Prostate gland (tissue), 2 donors: ENCODE results near the gene HTR6.

ENCODE experiments used
- POLR2A ChIP-seq: fragments of 450-650 bp; IDR thresholded peaks from one replicate; pipeline ENCODE4 v1.6.1; 2016; ENCODE audit warnings: antibody characterized with exemption, mild to moderate bottlenecking
- TF ChIP-seq, protein P1 (sequence below), 4 experiments: fragments of 200-600 bp in 2 of 4; fragments of 450-650 bp in 2 of 4; sonication (generic) in 2 of 4; IDR thresholded peaks; 1 replicate in 3 of 4; 2 replicates in 1 of 4; pipeline ENCODE4 v1.5.1; 2016 to 2019; ENCODE audit warnings: antibody characterized with exemption in 4 of 4, mild to moderate bottlenecking in 2 of 4, moderate library complexity in 2 of 4

DNA sequence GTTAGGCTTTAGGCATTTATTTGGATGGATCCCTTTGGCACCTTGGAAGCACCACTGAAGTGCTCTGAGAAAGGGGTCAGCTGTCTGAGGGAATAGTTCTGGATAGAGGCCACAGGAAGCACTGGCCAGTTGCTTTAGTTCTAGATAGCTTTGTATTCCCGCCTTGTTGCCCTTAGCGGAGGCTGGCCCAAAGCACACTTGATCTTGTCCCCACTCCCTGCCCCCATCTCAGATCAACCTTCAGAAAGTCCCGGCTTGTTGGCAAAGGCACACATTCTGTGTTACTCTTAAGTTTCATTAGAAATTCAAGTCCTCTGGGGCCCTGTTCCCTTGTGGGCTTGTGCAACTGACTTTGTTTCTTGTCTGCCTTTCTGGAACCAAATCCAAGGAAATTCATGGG lies 35.8 kb upstream of the HTR6 start:
- TF ChIP-seq, protein P1, sequence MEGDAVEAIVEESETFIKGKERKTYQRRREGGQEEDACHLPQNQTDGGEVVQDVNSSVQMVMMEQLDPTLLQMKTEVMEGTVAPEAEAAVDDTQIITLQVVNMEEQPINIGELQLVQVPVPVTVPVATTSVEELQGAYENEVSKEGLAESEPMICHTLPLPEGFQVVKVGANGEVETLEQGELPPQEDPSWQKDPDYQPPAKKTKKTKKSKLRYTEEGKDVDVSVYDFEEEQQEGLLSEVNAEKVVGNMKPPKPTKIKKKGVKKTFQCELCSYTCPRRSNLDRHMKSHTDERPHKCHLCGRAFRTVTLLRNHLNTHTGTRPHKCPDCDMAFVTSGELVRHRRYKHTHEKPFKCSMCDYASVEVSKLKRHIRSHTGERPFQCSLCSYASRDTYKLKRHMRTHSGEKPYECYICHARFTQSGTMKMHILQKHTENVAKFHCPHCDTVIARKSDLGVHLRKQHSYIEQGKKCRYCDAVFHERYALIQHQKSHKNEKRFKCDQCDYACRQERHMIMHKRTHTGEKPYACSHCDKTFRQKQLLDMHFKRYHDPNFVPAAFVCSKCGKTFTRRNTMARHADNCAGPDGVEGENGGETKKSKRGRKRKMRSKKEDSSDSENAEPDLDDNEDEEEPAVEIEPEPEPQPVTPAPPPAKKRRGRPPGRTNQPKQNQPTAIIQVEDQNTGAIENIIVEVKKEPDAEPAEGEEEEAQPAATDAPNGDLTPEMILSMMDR (IDR thresholded peaks at IDR 0.05) = no peak
- no peak for TF ChIP-seq POLR2A
